ENCODE data around the gene CAMK2B. TPM values are rescaled to one million over a fixed set of nuclear protein-coding genes. Genes with fewer than 3 reads are reported as not detected.

CAMK2B gene
- total and polyA plus RNA-seq, 7 donors: 0.23 to 3.2 (median 1.5) TPM; not detected in 1

DNA sequence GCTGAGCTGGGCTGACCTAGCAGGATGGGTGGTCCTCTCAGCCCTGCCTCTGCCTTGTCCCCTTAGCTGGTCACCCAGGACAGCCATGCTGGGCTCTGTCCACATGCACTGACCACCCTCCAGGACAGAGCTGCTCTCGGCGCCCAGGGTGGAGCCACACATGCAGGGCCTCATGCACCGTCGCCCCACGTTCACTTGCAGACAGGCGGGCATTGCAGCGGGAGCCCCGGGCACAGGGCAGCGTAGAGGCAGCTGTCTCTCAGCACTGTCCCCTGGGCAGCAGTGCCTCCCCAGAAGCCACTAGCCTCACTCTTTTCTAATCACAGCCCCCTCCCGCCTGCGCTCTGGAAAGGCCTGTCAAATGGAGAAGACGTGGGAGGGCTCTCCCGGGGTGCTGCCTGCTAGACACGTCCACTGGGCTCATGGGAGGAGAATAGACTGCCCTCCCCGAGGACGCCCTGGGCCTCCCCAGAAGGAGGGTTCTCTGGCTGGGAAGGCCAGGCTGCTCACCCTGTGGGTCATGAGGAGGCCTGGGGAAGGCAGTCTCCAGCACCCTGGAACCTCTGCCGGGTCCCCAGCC, 87.2 kb downstream of the CAMK2B start:
- Histone ChIP-seq H3K9me3 (no peaks in the 10 kb centered on the region), H3K36me3 (no peaks in the 10 kb centered on the region), H3K4me1 (peaks cover 0 to 6% (median 4%) of the 10 kb centered on the region in 4 donors), H3K27me3 (peaks cover 0 to 9% (median 0%) of the 10 kb centered on the region in 3 donors), H3K4me3 (no peak overlapping the region), H3K27ac (no peak overlapping the region)
- no peak for DNase-seq
- TF ChIP-seq, protein P1, sequence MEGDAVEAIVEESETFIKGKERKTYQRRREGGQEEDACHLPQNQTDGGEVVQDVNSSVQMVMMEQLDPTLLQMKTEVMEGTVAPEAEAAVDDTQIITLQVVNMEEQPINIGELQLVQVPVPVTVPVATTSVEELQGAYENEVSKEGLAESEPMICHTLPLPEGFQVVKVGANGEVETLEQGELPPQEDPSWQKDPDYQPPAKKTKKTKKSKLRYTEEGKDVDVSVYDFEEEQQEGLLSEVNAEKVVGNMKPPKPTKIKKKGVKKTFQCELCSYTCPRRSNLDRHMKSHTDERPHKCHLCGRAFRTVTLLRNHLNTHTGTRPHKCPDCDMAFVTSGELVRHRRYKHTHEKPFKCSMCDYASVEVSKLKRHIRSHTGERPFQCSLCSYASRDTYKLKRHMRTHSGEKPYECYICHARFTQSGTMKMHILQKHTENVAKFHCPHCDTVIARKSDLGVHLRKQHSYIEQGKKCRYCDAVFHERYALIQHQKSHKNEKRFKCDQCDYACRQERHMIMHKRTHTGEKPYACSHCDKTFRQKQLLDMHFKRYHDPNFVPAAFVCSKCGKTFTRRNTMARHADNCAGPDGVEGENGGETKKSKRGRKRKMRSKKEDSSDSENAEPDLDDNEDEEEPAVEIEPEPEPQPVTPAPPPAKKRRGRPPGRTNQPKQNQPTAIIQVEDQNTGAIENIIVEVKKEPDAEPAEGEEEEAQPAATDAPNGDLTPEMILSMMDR (IDR thresholded peaks at IDR 0.05): no peak
- TF ChIP-seq POLR2A (IDR thresholded peaks at IDR 0.05): no peak
- no peak for TF ChIP-seq POLR2AphosphoS5 (IDR thresholded peaks at IDR 0.05)
- no peak for TF ChIP-seq EP300 (IDR thresholded peaks at IDR 0.05)
- intact Hi-C loops (cut with DNase I): no loop called here
- WGBS, 2 donors: 79 to 84% methylated on average over 17 of the region's 17 CpGs

DNA sequence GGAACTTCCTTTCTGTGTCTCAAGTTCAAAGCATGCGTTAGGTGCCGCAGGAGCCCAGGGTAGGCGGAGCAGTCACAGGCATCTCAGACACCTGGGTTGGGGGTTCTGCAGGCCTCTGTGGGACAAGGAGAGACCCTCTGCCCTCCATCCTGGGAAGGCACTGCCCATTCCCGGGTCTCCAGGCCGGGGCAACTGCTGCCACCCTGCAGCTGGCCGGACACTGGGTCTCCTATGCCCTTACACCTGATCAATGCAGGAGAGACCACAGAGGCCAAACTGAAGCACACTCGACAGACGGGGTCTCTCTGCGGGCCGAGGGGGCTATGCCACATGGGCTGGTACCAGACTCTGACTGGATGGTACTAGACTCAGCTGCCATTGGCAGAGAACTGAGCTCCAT, 87.7 kb downstream of the CAMK2B start:
- H3K27me3 ChIP-seq: peaks cover 0 to 8% (median 0%) of the 10 kb centered on the region in 3 donors
- no peaks in the 10 kb centered on the region for H3K9me3 ChIP-seq
- no peaks in the 10 kb centered on the region for H3K36me3 ChIP-seq
- DNase-seq: no peak
- no peak for TF ChIP-seq EP300 (IDR thresholded peaks at IDR 0.05)
- TF ChIP-seq POLR2AphosphoS5 (IDR thresholded peaks at IDR 0.05): no peak
- TF ChIP-seq, protein P1 (IDR thresholded peaks at IDR 0.05): no peak
- peaks cover 0 to 6% (median 4%) of the 10 kb centered on the region in 4 donors for H3K4me1 ChIP-seq
- H3K27ac ChIP-seq: no peak overlapping the region
- 78 to 90% methylated on average over 10 of the region's 10 CpGs for WGBS, 2 donors
- H3K4me3 ChIP-seq: no peak overlapping the region
- intact Hi-C loops (cut with DNase I): no loop called here

DNA sequence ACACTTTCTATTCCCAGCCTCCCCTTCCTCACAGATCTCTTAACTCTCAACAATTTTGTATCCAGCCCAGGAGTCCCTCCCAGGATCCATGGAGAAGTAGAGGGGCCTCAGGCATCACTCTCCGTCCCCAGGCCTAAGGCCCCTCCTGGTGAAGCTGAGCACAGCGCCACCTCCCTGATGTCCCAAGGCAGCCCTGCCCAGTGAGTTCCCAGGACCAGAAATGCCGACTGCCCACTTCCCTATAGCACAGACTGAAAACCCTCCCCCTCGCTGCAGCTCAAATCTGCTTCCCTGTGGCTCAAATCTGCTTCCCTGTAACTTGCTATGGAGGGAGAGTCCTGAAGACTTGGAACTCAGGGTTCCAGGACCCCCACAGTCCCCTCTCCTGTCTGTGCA, 89.1 kb downstream of the CAMK2B start:
- H3K4me1 ChIP-seq: peaks cover 0 to 3% (median 2%) of the 10 kb centered on the region in 4 donors
- 47 to 72% methylated on average over 4 of the region's 4 CpGs for WGBS, 2 donors
- H3K9me3 ChIP-seq: no peaks in the 10 kb centered on the region
- H3K4me3 ChIP-seq: no peak overlapping the region
- intact Hi-C loops (cut with DNase I): no loop called here
- TF ChIP-seq EP300 (IDR thresholded peaks at IDR 0.05) (no peak), POLR2A (IDR thresholded peaks at IDR 0.05) (no peak), POLR2AphosphoS5 (IDR thresholded peaks at IDR 0.05) (no peak)
- TF ChIP-seq, protein P1 (IDR thresholded peaks at IDR 0.05): no peak
- no peak overlapping the region for H3K27ac ChIP-seq
- no peak for DNase-seq
- no peaks in the 10 kb centered on the region for H3K27me3 ChIP-seq
- H3K36me3 ChIP-seq: no peaks in the 10 kb centered on the region

DNA sequence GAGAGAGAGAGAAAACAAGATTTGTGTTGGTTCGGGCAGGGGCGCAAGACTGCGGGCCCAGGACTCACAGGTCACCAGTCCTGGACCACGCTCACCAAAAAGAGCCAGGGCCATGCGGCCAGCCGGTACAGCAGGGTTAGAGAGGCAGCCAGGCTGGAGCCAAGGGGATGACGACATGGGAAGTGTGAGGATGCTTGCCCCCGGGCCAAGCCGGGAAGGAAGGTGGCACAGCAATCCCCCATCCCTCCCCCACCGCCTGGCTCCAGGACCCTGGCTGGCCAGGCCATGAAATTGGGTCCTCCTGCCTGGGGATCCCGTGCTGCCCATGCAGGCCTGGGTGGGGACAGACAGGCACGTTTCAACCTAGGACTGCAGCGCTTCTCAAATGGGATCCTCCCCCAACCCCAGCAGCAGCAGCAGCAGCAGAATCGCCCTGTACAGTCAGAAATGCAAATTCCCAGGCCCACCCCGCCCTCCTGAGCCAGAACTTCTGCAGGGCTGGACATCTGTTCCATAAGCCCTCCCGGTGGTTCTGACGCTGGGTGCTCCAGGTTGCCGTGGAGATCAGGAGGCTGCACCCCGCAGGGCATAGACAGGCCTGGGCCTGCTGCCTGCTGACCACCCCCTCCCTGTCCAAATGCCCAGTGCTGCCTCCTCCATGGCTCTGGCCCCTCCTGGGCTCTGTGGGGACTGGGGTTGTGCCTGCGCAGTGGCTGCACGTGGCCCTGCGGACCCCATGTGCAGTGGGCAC, 89.6 kb downstream of the CAMK2B start:
- Histone ChIP-seq H3K4me3 (no peak overlapping the region), H3K27me3 (no peaks in the 10 kb centered on the region), H3K36me3 (no peaks in the 10 kb centered on the region), H3K4me1 (no peaks in the 10 kb centered on the region), H3K27ac (no peak overlapping the region), H3K9me3 (no peaks in the 10 kb centered on the region)
- WGBS, 2 donors: 65 to 77% methylated on average over 22 of the region's 22 CpGs
- DNase-seq: no peak
- intact Hi-C loops (cut with DNase I): no loop called here
- TF ChIP-seq, protein P1 (IDR thresholded peaks at IDR 0.05): no peak
- TF ChIP-seq POLR2AphosphoS5 (IDR thresholded peaks at IDR 0.05): no peak
- no peak for TF ChIP-seq POLR2A (IDR thresholded peaks at IDR 0.05)
- TF ChIP-seq EP300 (IDR thresholded peaks at IDR 0.05): no peak

All from sigmoid colon (tissue), 7 donors.